ENCODE measurements around the gene TMEM63B.

GRCh38 chr6:44172731-44173500 lies 45.6 kb downstream of the TMEM63B start:
- TF ChIP-seq CTCF (IDR thresholded peaks at IDR 0.05) = peak; percentile 72
- peak; percentile 67 for TF ChIP-seq SMC3 (IDR thresholded peaks at IDR 0.05)
- TF ChIP-seq KDM1A (IDR thresholded peaks at IDR 0.05; ENCODE audit: low read depth) = no peak
- TF ChIP-seq BHLHE40 (IDR thresholded peaks at IDR 0.05; ENCODE audit: low read depth, low read length) = no peak
- TF ChIP-seq USF2 (IDR thresholded peaks at IDR 0.05) = no peak
- no peak for TF ChIP-seq EP300 (IDR thresholded peaks at IDR 0.05)
- TF ChIP-seq POLR2A (IDR thresholded peaks at IDR 0.05; ENCODE audit: low read length) = no peak
- no peak for TF ChIP-seq MAFK (IDR thresholded peaks at IDR 0.05; ENCODE audit: partially characterized antibody)
- no peak for TF ChIP-seq CBX8 (IDR thresholded peaks at IDR 0.05)
- TF ChIP-seq CHD2 (IDR thresholded peaks at IDR 0.05; ENCODE audit: low read length, partially characterized antibody) = no peak
- TF ChIP-seq REST (IDR thresholded peaks at IDR 0.05) = no peak
- TF ChIP-seq RAD21 (conservative IDR thresholded peaks at IDR 0.05 in 1 of 2, IDR thresholded peaks at IDR 0.05 in 1 of 2) = peak; percentile 82 to 89
